GM20431 (cell line): Measurements from ENCODE around the gene KLHL30.

Source experiments
- in situ Hi-C: fragments of 300-500 bp; cut with MseI, MboI; formaldehyde crosslinking; loops from one replicate; pipeline ENCODE4 v1.15.0; 2020; ENCODE audit warnings: low sequenced_read_pairs; ENCODE audit not compliant: unreplicated experiment

The KLHL30 gene

GRCh38 chr2:238143239-238143951, 4.9 kb downstream of the KLHL30 start:
- in situ Hi-C loops, result no loop called here

GRCh38 chr2:238144262-238144661, 5.8 kb downstream of the KLHL30 start:
- in situ Hi-C loops, result no loop called here

DNA sequence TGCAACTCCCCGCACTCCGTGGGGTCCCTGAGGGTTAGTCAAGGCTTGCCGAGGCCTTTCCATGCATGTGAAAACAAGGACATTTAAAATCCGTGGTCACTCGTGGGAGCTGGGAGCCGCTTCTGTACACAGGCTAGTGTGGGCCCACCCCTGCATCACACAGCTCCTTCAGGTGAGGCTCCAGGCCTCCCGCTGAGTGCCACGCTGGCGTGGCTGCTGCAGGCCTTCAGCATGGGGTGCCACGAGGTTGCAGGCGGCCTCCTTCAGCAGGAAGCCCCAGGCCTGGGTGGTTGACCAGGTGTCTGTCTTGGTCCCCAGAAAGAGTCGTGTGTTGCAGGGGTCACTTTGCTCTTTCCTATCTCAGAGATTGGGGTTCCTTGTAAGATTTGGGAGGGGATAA, 6.6 kb downstream of the KLHL30 start:
- in situ Hi-C loops, result no loop called here

DNA sequence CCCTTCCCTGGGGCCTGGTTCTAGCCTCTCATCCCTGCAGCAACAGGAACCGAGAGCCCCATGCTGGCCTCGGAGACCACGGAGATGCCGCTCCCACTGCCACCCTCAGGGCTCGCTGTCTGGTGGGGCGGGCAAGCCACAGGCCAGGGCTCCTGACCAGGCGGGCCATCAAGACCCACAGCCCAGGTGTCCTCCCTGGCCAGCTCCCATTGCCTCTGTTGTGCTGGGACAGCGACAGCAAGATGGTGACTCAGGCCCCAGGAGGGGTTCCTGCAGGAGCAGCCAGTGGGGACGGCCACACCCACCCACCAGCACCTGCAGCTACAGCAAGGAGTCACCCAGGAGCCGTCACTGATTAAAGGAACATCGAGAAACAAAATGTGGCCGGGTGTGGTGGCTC, 7.4 kb downstream of the KLHL30 start:
- in situ Hi-C loops, result no loop called here

DNA sequence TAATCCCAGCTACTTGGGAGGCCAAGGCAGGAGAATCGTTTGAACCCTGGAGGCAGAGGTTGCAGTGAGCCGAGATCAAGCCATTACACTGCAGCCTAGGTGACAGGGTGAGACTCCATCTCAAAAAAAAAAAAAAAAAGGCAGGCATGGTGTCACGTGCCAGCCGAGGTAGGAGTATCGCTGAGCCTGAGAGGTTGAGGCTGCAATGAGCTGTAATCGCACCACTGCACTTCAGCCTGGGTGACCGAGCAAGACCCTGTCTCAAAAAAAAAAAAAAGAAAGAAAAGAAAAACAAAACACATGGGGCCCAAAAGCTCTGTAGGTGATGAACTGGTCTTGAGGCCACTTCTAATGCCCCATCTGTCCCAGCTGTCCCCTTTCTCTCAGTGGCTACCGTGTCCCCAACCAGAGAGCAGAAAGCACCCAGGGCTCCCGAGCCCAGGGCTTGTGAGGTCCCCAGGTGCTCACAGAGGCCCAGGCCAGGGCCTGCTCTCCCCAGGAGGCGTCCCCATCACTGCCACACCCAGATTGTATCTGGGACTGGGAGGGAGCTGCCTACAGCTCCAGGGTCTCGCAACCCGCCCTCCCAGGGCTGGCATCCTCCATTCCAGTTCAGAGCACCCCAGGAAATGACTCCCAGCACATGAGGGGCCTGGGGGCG, 8.5 kb downstream of the KLHL30 start:
- in situ Hi-C loops, result no loop called here

GRCh38 chr2:238148981-238149380, 10.5 kb downstream of the KLHL30 start:
- in situ Hi-C loops, result no loop called here

- in situ Hi-C loops, result no loop called here
Observed at GRCh38 chr2:238149841-238150572, 11.5 kb downstream of the KLHL30 start.

GRCh38 chr2:238150686-238151085, 12.2 kb downstream of the KLHL30 start:
- in situ Hi-C loops, result no loop called here

- in situ Hi-C loops, result no loop called here
Observed at GRCh38 chr2:238151205-238151604, 12.7 kb downstream of the KLHL30 start.

DNA sequence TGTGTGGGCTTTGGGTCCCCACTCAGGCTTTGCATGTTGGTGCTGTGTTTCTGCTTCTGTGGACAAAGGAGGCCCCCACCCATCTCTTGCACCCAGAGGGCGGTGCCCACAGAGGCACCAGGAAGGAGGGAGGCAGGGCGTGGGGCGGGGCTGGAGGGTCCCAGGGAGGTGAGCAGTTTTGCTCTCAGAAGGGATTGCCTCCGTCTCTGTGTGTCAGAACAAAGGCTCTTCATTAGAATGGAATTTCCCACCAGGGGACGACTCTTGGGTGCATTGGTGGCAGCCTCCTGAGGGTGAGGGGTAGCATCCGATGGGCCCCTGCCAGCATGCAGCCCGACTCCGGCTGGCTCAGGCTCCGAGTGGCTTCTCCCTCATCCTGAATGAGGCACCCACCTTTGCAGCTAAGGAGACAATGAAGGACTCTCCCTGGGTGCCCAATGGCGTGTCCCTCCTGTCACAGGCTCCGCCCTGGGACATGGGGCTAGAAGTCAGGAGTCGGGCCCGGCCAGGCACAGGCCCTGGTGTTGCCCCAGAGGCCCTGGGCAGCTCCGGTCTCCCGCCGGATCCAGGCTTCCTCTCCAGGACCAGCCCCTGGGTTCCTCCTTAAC, 13.3 kb downstream of the KLHL30 start:
- in situ Hi-C loops, result no loop called here

- in situ Hi-C loops, result no loop called here
Observed at GRCh38 chr2:238152771-238153688, 14.6 kb downstream of the KLHL30 start.

DNA sequence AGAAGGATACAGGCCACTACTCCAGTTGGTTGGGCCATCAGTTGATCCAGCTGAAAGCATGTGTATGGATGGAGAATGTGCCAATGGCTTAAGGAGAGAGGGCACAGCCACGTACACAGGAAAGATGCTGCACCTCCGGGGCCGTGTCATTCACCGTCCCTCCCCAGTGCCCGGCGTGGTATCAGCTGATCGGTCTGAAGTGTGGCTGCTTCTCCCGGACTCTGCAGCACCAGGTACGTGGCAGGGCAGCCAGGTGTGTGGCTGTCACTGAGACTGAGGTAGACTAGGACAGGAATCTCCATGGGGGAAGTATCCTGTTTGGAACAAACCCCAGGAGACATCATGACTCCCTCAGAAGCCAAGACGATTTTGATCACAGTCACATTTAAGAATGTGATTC, 16.1 kb downstream of the KLHL30 start:
- in situ Hi-C loops, result no loop called here

- in situ Hi-C loops, result no loop called here
Observed at GRCh38 chr2:238155051-238155760, 16.7 kb downstream of the KLHL30 start.

DNA sequence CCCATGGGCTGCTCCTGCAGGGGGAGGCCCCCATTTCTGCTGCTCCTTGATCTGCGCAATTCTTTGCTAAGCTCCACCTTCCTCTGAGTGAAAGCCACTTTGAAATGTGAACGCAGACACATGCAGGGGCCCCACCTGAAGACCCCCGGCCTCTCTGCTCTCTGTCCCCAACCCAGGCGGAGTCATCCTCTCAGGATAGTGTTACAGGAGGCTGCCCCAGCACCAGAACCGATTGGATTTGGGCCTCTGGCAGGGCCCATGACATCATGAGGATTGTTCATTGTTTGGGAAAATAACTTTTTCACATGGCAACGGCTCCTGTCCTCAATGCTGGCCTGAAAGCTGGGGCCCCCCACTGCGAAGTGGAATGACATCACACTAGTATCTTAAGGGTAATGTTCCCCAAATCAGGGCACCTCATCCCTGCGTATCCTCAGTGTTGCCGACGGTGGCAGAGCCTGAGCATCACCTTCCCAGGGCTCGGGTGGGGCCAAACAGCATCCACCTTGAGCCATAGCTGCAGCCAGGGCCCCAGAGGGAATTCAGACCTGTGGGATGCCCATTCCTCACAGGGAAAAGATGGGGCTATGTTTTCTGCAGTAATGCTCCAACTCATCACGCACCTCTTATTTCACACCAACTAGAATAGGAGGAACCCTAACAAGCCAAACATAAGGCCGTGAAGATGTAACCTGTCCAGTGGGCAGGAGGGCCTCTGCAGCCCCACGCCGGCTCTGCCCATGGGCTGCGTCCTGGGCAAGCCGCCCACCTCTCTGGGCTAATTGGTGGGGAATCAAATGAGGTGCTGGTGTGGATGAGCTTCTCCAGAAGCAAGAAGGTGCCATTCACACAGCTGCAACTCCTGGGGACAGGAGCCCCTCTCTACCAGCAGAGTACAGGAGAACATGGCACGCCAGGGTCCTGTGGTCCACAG, 17.6 kb downstream of the KLHL30 start:
- in situ Hi-C loops, result no loop called here

GRCh38 chr2:238157506-238158017, 19.1 kb downstream of the KLHL30 start:
- in situ Hi-C loops, result no loop called here

DNA sequence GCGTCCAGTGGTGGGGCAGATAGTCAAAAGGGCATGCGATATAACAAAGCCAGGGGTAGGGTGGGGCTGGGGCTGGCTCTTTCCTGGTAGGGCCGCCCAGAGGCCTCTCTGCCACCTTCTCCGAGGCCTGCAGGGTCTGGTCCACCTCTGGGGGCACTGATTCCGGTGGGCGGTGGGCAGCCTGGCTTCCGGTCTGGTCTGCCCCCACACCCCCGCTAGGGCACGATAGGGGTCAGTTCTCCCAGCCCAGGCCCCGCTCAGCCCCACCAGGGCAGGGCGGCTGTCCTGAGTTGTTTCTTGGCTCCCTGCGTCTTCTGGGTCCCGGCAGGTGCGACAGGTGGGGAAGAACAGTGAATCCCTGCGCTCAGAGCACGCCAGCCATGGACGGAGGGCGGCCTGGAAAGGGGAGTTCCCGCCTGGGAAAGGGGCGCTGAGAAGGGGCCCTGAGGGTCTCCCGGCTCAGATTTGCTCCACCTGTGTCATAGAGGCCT, 19.6 kb downstream of the KLHL30 start:
- in situ Hi-C loops, result no loop called here

DNA sequence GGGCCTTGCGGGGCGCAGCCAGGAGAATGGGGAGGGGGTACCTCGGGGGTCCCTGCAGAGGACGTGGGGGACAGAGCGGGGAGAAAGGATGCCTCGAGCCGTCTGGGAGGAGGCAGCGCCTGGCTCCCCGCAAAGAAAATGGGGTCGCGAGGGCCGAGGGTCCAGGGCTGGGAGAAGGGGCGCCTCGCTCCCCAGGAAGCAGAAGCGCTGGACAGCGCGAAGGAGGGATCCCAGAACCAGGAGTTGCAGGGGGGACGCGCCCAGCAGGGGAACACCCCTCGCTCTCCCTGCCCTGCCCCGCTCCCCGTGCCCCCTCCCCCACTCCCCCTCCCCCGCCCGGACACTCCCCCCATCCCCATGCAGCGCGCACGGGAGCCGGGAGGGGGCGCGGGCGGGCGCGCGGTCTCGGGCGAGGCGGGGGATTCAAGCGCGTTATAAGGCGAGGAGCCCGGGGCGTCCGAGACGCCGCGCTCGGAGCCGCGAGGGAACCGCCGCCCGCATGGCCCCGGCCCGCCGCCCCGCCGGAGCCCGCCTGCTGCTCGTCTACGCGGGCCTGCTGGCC, 20.1 kb downstream of the KLHL30 start, which contains the start of gene ERFE:
ERFE (plus strand) TSS at position 462 of the 562 bp plus-strand sequence; CDS start at position 500, 38 bp downstream.
- in situ Hi-C loops, result no loop called here
